BE2C (cell line): Measurements from ENCODE around the gene ERCC5.

Source experiments
- DNase-seq: peaks from one replicate; pipeline ENCODE4 v3.0.0-alpha.2; 2020
- H3K27me3 ChIP-seq: fragments of 250-450 bp; sonication (Bioruptor Pico); 2 replicates; pipeline ENCODE4 v1.5.1; 2020; ENCODE audit warnings: mild to moderate bottlenecking
- H3K36me3 ChIP-seq: fragments of 250-450 bp; sonication (Bioruptor Pico); 2 replicates; pipeline ENCODE4 v1.5.1; 2020; ENCODE audit warnings: mild to moderate bottlenecking
- H3K4me1 ChIP-seq: fragments of 250-450 bp; sonication (Bioruptor Pico); 2 replicates; pipeline ENCODE4 v1.5.1; 2020
- H3K4me3 ChIP-seq: 2 replicates; pipeline ENCODE4 v1.5.1; 2011; ENCODE audit warnings: low read depth, low read length
- H3K9me3 ChIP-seq: fragments of 250-450 bp; sonication (Bioruptor Pico); 2 replicates; pipeline ENCODE4 v1.5.1; 2020
- TF ChIP-seq, protein P1 (sequence below): IDR thresholded peaks from 2 replicates; pipeline ENCODE4 v1.5.1; 2012; ENCODE audit warnings: mild to moderate bottlenecking, low read depth, low read length

ERCC5 gene

DNA sequence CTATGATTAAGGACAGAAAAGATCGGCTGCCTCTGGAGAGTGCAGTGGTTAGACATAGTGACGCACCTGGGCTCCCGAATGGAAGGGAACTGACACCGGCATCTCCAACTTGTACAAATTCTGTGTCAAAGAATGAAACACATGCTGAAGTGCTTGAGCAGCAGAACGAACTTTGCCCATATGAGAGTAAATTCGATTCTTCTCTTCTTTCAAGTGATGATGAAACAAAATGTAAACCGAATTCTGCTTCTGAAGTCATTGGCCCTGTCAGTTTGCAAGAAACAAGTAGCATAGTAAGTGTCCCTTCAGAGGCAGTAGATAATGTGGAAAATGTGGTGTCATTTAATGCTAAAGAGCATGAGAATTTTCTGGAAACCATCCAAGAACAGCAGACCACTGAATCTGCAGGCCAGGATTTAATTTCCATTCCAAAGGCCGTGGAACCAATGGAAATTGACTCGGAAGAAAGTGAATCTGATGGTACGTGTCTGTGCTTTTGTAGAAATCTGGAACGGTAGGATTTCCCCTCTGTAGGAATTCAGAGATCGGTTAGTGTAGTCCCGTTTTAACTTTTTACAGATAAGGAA is 16.9 kb downstream of the ERCC5 start:
- no peak for DNase-seq
- H3K36me3 ChIP-seq = peaks cover 72% of the 10 kb centered on the region
- no peaks in the 10 kb centered on the region for H3K27me3 ChIP-seq
- H3K9me3 ChIP-seq = no peaks in the 10 kb centered on the region
- no peak overlapping the region for H3K4me3 ChIP-seq
- no peaks in the 10 kb centered on the region for H3K4me1 ChIP-seq
- TF ChIP-seq, protein P1, sequence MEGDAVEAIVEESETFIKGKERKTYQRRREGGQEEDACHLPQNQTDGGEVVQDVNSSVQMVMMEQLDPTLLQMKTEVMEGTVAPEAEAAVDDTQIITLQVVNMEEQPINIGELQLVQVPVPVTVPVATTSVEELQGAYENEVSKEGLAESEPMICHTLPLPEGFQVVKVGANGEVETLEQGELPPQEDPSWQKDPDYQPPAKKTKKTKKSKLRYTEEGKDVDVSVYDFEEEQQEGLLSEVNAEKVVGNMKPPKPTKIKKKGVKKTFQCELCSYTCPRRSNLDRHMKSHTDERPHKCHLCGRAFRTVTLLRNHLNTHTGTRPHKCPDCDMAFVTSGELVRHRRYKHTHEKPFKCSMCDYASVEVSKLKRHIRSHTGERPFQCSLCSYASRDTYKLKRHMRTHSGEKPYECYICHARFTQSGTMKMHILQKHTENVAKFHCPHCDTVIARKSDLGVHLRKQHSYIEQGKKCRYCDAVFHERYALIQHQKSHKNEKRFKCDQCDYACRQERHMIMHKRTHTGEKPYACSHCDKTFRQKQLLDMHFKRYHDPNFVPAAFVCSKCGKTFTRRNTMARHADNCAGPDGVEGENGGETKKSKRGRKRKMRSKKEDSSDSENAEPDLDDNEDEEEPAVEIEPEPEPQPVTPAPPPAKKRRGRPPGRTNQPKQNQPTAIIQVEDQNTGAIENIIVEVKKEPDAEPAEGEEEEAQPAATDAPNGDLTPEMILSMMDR = no peak

DNA sequence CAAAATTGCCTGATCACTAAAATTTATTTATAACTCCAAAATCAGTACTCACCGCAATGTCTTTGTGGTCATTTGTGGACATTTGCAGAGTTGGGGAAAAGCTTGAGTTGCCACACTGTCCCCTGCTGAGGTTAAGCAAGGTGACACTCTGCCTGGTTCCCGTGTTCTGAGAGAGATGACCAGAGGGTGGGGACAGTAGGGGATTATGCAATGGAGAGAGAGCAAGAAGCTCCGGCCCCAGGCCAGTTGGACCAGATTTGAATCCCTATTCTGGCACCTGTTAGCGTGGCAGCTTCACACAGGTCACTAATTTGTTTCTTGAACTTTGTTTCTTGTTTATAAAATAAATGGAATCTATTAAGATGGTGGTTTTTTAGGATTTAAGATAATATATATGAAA is 17.8 kb downstream of the ERCC5 start:
- TF ChIP-seq, protein P1 = no peak
- Histone ChIP-seq H3K27me3 (no peaks in the 10 kb centered on the region), H3K9me3 (no peaks in the 10 kb centered on the region), H3K36me3 (peaks cover 64% of the 10 kb centered on the region), H3K4me1 (no peaks in the 10 kb centered on the region), H3K4me3 (no peak overlapping the region)
- no peak for DNase-seq

DNA sequence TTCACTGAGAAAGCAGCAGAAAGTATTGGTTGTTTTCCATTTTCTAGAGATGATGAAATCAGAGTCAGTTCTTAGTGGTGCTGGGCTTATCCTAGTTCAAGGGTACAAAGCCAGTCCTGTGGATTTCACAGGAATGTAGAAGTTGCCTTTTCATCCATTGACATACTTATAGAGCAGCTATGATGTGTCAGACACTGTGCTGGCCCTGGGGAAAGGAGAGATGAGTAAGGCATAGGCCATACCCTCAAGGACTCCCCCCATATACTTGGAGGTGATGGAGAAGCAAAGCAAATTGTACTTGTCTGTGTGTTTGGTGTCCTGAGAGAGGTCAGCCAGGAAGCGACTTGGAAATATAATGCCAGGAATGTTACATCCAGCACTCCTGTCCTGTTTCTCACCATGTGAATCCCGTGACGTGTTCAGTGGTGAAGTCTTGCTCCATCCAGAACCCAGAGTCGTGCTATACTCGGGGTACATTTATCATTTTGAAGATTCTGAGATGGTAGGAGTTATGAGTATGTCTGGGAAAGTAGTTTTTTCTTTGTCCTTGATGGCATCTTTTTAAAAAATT is 22.6 kb downstream of the ERCC5 start:
- no peaks in the 10 kb centered on the region for H3K9me3 ChIP-seq
- no peaks in the 10 kb centered on the region for H3K4me1 ChIP-seq
- TF ChIP-seq, protein P1 = no peak
- peaks cover 49% of the 10 kb centered on the region for H3K36me3 ChIP-seq
- no peak overlapping the region for H3K4me3 ChIP-seq
- no peaks in the 10 kb centered on the region for H3K27me3 ChIP-seq
- DNase-seq = no peak

DNA sequence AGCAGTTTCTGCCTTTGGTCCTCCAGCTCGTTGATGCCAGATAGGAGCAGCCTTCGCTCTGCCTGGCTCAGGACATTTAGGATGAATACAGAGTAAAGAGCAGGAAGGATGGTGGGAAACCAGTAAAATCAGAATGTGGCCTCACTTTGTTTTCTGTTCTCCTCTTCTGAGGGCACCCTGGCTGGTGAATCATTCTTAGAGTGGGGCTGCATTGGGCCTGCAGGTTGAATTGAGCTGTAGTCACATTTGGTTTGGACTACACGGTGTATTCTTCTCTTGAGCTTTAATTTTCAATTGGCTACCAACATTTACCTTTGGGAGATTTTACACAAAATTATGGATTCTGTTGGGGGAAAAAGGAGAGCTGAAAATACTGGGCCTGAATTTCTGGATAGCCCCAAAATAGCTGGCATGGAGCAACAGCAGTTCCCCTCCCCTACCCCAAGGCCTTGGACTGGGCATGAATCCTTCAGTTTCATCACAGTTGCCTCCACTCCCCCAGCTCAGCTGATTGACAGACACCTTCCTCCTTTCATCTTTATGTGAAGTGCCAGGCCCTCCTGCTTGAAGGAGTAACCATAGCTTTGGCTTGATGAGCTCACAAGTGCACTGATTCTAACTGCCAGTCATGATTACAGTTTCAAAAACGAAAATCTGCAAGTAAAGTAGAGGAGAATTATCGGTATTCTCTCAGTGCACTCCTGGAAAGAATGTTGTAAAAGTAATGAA is 24.3 kb downstream of the ERCC5 start:
- TF ChIP-seq, protein P1 = no peak
- Histone ChIP-seq H3K36me3 (peaks cover 34% of the 10 kb centered on the region), H3K4me3 (no peak overlapping the region), H3K4me1 (no peaks in the 10 kb centered on the region), H3K27me3 (no peaks in the 10 kb centered on the region), H3K9me3 (no peaks in the 10 kb centered on the region)
- DNase-seq = no peak

DNA sequence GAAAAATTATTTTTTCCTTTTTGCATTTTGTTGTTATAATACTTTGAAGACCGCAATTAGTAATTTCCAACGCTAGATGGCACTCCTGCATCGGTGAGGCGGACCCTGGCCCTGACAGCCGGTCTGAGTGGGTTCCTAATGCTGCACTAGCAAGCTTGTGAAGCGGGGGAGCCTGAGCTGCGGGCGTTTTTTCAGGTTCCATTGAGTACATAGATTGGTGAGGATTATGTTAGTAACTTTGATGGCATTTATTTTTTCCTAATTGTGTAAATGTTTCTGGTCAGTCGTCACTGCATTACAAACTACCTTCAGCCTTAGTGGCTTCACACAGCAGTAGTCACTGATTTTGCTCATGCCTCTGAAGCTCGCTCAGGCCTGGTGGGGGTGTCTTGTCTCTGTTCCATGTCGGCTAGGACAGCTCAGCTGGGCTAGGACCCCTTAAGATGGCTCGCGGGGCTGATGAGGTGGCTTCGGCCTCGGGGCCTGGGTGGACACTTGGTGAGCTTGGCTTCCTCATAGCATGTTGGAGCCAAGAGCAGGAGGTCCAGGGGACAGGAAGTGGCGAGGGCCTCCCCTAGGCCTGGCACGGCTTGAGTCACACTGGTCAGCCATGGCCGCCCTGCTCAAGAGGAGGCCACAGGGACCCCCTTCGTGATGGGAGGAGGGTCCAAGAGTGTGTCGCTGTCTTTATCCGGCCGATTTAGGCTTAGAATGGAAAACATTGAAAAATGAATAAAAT is 25.0 kb downstream of the ERCC5 start:
- peaks cover 37% of the 10 kb centered on the region for H3K36me3 ChIP-seq
- TF ChIP-seq, protein P1 = peak; percentile 87
- no peaks in the 10 kb centered on the region for H3K9me3 ChIP-seq
- no peaks in the 10 kb centered on the region for H3K27me3 ChIP-seq
- no peak overlapping the region for H3K4me3 ChIP-seq
- peak; percentile 75 for DNase-seq
- H3K4me1 ChIP-seq = no peaks in the 10 kb centered on the region
